IPS DF 6.9 (cell line): ENCODE results near the gene AOAH.

Experiments
- DNase-seq: peaks from one replicate; pipeline ENCODE4 v3.0.0-alpha.2; 2013; ENCODE audit warnings: low read depth, low spot score
- H3K27ac ChIP-seq: one replicate; pipeline ENCODE4 v1.5.1; 2013; ENCODE audit warnings: low read length, control low read depth
- H3K27me3 ChIP-seq: 2 replicates; pipeline ENCODE4 v1.6.1; 2013; ENCODE audit warnings: mild to moderate bottlenecking, low read length; ENCODE audit not compliant: control insufficient read depth, insufficient read depth
- H3K36me3 ChIP-seq: 2 replicates; pipeline ENCODE4 v1.6.1; 2013; ENCODE audit warnings: low read length; ENCODE audit not compliant: control insufficient read depth, insufficient read depth
- H3K4me1 ChIP-seq: 2 replicates; pipeline ENCODE4 v1.6.1; 2013; ENCODE audit warnings: low read length; ENCODE audit not compliant: control insufficient read depth, insufficient read depth
- H3K4me3 ChIP-seq: 2 replicates; pipeline ENCODE4 v1.5.1; 2013; ENCODE audit warnings: mild to moderate bottlenecking, low read length
- H3K9me3 ChIP-seq: 2 replicates; pipeline ENCODE4 v1.6.1; 2013; ENCODE audit warnings: low read length, inconsistent platforms; ENCODE audit not compliant: control insufficient read depth, insufficient read depth
- whole genome bisulfite sequencing: extraction: QIAGEN DNeasy Blood & Tissue Kit; methylation state at CpG from one replicate; pipeline ENCODE4 v1.1.7; 2013; ENCODE audit warnings: mixed read lengths, missing lambda C conversion rate; ENCODE audit not compliant: insufficient read length, insufficient coverage; 5-methylcytosine and 5-hydroxymethylcytosine counted together

The AOAH gene

GRCh38 chr7:36635091-36635490, 89.2 kb downstream of the AOAH start:
- Histone ChIP-seq H3K27ac (no peak overlapping the region), H3K36me3 (no peaks in the 10 kb centered on the region; the same call in 1 of the 2 replicates), H3K9me3 (no peaks in the 10 kb centered on the region), H3K27me3 (no peaks in the 10 kb centered on the region), H3K4me3 (no peak overlapping the region), H3K4me1 (peaks cover 12% of the 10 kb centered on the region)
- WGBS, result no CpG with 5 or more reads among the region's 3 CpGs
- DNase-seq, result no peak

- Histone ChIP-seq H3K4me1 (peaks cover 12% of the 10 kb centered on the region), H3K9me3 (no peaks in the 10 kb centered on the region), H3K4me3 (no peak overlapping the region), H3K27me3 (no peaks in the 10 kb centered on the region), H3K36me3 (no peaks in the 10 kb centered on the region), H3K27ac (no peak overlapping the region)
- WGBS, result no CpG with 5 or more reads among the region's 9 CpGs
- peak; percentile 61 for DNase-seq
These were observed 90.9 kb downstream of the AOAH start for GRCh38 chr7:36633377-36633776.

GRCh38 chr7:36630112-36630650, 94.1 kb downstream of the AOAH start:
- Histone ChIP-seq H3K4me1 (peaks cover 10% of the 10 kb centered on the region), H3K27ac (no peak overlapping the region), H3K27me3 (no peaks in the 10 kb centered on the region), H3K36me3 (no peaks in the 10 kb centered on the region), H3K4me3 (no peak overlapping the region), H3K9me3 (no peaks in the 10 kb centered on the region)
- WGBS, result no CpG with 5 or more reads among the region's 6 CpGs
- no peak for DNase-seq

- no peak overlapping the region for H3K27ac ChIP-seq
- H3K4me1 ChIP-seq, result peaks cover 10% of the 10 kb centered on the region
- DNase-seq, result no peak
- no peak overlapping the region for H3K4me3 ChIP-seq
- WGBS, result no CpG with 5 or more reads among the region's 1 CpG
- H3K36me3 ChIP-seq, result no peaks in the 10 kb centered on the region
- no peaks in the 10 kb centered on the region for H3K9me3 ChIP-seq
- no peaks in the 10 kb centered on the region for H3K27me3 ChIP-seq
These were observed 94.9 kb downstream of the AOAH start for GRCh38 chr7:36629351-36629750.

GRCh38 chr7:36627836-36628235, 96.5 kb downstream of the AOAH start:
- WGBS, result no CpG with 5 or more reads among the region's 6 CpGs
- Histone ChIP-seq H3K36me3 (no peaks in the 10 kb centered on the region), H3K9me3 (no peaks in the 10 kb centered on the region), H3K4me3 (no peak overlapping the region), H3K4me1 (peaks cover 2% of the 10 kb centered on the region), H3K27ac (no peak overlapping the region), H3K27me3 (no peaks in the 10 kb centered on the region)
- no peak for DNase-seq

- no CpG with 5 or more reads among the region's 2 CpGs for WGBS
- H3K27me3 ChIP-seq, result no peaks in the 10 kb centered on the region
These were observed 98.2 kb downstream of the AOAH start for GRCh38 chr7:36626111-36626510.

GRCh38 chr7:36625247-36625646, 99.0 kb downstream of the AOAH start:
- no peak overlapping the region for H3K4me3 ChIP-seq
- H3K9me3 ChIP-seq, result no peaks in the 10 kb centered on the region
- no peak for DNase-seq
- H3K27me3 ChIP-seq, result no peaks in the 10 kb centered on the region
- H3K36me3 ChIP-seq, result no peaks in the 10 kb centered on the region
- no peaks in the 10 kb centered on the region for H3K4me1 ChIP-seq
- no CpG with 5 or more reads among the region's 4 CpGs for WGBS
- no peak overlapping the region for H3K27ac ChIP-seq

More at GRCh38 chr7:36626111-36626510, 98.2 kb downstream of the AOAH start:
- no peaks in the 10 kb centered on the region for H3K36me3 ChIP-seq
- no peak overlapping the region for H3K4me3 ChIP-seq
- H3K27ac ChIP-seq, result no peak overlapping the region
- no peaks in the 10 kb centered on the region for H3K4me1 ChIP-seq
- no peak for DNase-seq
- H3K9me3 ChIP-seq, result no peaks in the 10 kb centered on the region

GRCh38 chr7:36623247-36623646, 101.0 kb downstream of the AOAH start:
- Histone ChIP-seq H3K4me3 (no peak overlapping the region), H3K27me3 (no peaks in the 10 kb centered on the region), H3K27ac (no peak overlapping the region), H3K36me3 (no peaks in the 10 kb centered on the region), H3K4me1 (no peaks in the 10 kb centered on the region), H3K9me3 (no peaks in the 10 kb centered on the region)
- no CpG with 5 or more reads among the region's 1 CpG for WGBS
- no peak for DNase-seq

- H3K27ac ChIP-seq, result no peak overlapping the region
- H3K4me1 ChIP-seq, result no peaks in the 10 kb centered on the region
- no CpG with 5 or more reads among the region's 10 CpGs for WGBS
- no peak for DNase-seq
- no peaks in the 10 kb centered on the region for H3K27me3 ChIP-seq
- H3K9me3 ChIP-seq, result no peaks in the 10 kb centered on the region
- no peak overlapping the region for H3K4me3 ChIP-seq
- no peaks in the 10 kb centered on the region for H3K36me3 ChIP-seq
These were observed 102.9 kb downstream of the AOAH start for GRCh38 chr7:36621396-36621795.

GRCh38 chr7:36620166-36620708, 104.1 kb downstream of the AOAH start:
- no peak overlapping the region for H3K4me3 ChIP-seq
- H3K27ac ChIP-seq, result no peak overlapping the region
- WGBS, result no CpG with 5 or more reads among the region's 4 CpGs
- H3K9me3 ChIP-seq, result no peaks in the 10 kb centered on the region
- no peak for DNase-seq
- H3K27me3 ChIP-seq, result no peaks in the 10 kb centered on the region
- H3K4me1 ChIP-seq, result peaks cover 2% of the 10 kb centered on the region; the same call in 1 of the 2 replicates
- no peaks in the 10 kb centered on the region for H3K36me3 ChIP-seq

GRCh38 chr7:36617408-36617807, 106.9 kb downstream of the AOAH start:
- no peaks in the 10 kb centered on the region for H3K9me3 ChIP-seq
- peaks cover 2% of the 10 kb centered on the region; the same call in 1 of the 2 replicates for H3K4me1 ChIP-seq
- H3K36me3 ChIP-seq, result no peaks in the 10 kb centered on the region
- DNase-seq, result no peak
- no peak overlapping the region for H3K27ac ChIP-seq
- WGBS, result no CpG with 5 or more reads among the region's 1 CpG
- no peak overlapping the region for H3K4me3 ChIP-seq
- no peaks in the 10 kb centered on the region for H3K27me3 ChIP-seq
